ENCODE measurements around the gene DDAH2.

The DDAH2 gene

GRCh38 chr6:31702819-31703716 lies 26.0 kb downstream of the DDAH2 start, which contains the start of gene ABHD16A (continued):
- no peak for TF ChIP-seq ZNF157 (tag by site-specific recombination; IDR thresholded peaks at IDR 0.05)
- no peak for TF ChIP-seq ZNF169 (tag by site-specific recombination; IDR thresholded peaks at IDR 0.05)
- TF ChIP-seq BCL11A (tag by site-specific recombination; IDR thresholded peaks at IDR 0.05; ENCODE audit: low read depth): no peak
- TF ChIP-seq, protein P1, sequence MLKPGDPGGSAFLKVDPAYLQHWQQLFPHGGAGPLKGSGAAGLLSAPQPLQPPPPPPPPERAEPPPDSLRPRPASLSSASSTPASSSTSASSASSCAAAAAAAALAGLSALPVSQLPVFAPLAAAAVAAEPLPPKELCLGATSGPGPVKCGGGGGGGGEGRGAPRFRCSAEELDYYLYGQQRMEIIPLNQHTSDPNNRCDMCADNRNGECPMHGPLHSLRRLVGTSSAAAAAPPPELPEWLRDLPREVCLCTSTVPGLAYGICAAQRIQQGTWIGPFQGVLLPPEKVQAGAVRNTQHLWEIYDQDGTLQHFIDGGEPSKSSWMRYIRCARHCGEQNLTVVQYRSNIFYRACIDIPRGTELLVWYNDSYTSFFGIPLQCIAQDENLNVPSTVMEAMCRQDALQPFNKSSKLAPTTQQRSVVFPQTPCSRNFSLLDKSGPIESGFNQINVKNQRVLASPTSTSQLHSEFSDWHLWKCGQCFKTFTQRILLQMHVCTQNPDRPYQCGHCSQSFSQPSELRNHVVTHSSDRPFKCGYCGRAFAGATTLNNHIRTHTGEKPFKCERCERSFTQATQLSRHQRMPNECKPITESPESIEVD (tag by site-specific recombination; IDR thresholded peaks at IDR 0.05): no peak
- TF ChIP-seq ZNF112 (tag by site-specific recombination; IDR thresholded peaks at IDR 0.05): no peak
- TF ChIP-seq ZNF184 (tag by site-specific recombination; IDR thresholded peaks at IDR 0.05): no peak
- TF ChIP-seq ZNF155 (tag by site-specific recombination; IDR thresholded peaks at IDR 0.05): no peak
- TF ChIP-seq ZNF610 (tag by site-specific recombination; IDR thresholded peaks at IDR 0.05; ENCODE audit: borderline replicate concordance): no peak
- no peak for TF ChIP-seq ZNF354C (tag by site-specific recombination; IDR thresholded peaks at IDR 0.05; ENCODE audit: borderline replicate concordance, low read depth)
- no peak for TF ChIP-seq RBAK (tag by site-specific recombination; IDR thresholded peaks at IDR 0.05)
- TF ChIP-seq ZNF302 (tag by site-specific recombination; IDR thresholded peaks at IDR 0.05; ENCODE audit: low read depth): no peak
- no peak; the same call in 1 of the 2 replicates for TF ChIP-seq ZSCAN23 (tag by site-specific recombination; IDR thresholded peaks at IDR 0.05)
- TF ChIP-seq ZNF350 (tag by site-specific recombination; IDR thresholded peaks at IDR 0.05): no peak
- TF ChIP-seq SCRT1 (tag by site-specific recombination; IDR thresholded peaks at IDR 0.05; ENCODE audit: borderline replicate concordance): no peak
- TF ChIP-seq ZBTB49 (tag by site-specific recombination; IDR thresholded peaks at IDR 0.05; ENCODE audit: low read depth): no peak
- peak; percentile 70; the same call in 1 of the 2 replicates for TF ChIP-seq ZNF561 (tag by site-specific recombination; IDR thresholded peaks at IDR 0.05; ENCODE audit: borderline replicate concordance)
- no peak for TF ChIP-seq ZNF658 (tag by site-specific recombination; IDR thresholded peaks at IDR 0.05)
- TF ChIP-seq ZBTB48 (tag by site-specific recombination; IDR thresholded peaks at IDR 0.05): peak; percentile 50; the same call in 1 of the 2 replicates
- peak; percentile 100 for TF ChIP-seq PRDM10 (tag by site-specific recombination; IDR thresholded peaks at IDR 0.05)
- peak; percentile 58; the same call in 1 of the 2 replicates for TF ChIP-seq KLF16 (tag by site-specific recombination; IDR thresholded peaks at IDR 0.05)
- TF ChIP-seq ZNF211 (tag by site-specific recombination; IDR thresholded peaks at IDR 0.05; ENCODE audit: low read depth): no peak
- no peak for TF ChIP-seq ZNF26 (tag by site-specific recombination; IDR thresholded peaks at IDR 0.05)
- peak; percentile 7; the same call in 1 of the 2 replicates for TF ChIP-seq GLIS1 (tag by site-specific recombination; IDR thresholded peaks at IDR 0.05)
- TF ChIP-seq ZNF677 (tag by site-specific recombination; IDR thresholded peaks at IDR 0.05): no peak
- no peak; the same call in 1 of the 2 replicates for TF ChIP-seq KLF1 (tag by site-specific recombination; IDR thresholded peaks at IDR 0.05)
- no peak for TF ChIP-seq ZNF670 (tag by site-specific recombination; IDR thresholded peaks at IDR 0.05; ENCODE audit: low read depth)
- peak; percentile 65 for TF ChIP-seq YY1 (tag by site-specific recombination; IDR thresholded peaks at IDR 0.05)
- TF ChIP-seq, protein P2, sequence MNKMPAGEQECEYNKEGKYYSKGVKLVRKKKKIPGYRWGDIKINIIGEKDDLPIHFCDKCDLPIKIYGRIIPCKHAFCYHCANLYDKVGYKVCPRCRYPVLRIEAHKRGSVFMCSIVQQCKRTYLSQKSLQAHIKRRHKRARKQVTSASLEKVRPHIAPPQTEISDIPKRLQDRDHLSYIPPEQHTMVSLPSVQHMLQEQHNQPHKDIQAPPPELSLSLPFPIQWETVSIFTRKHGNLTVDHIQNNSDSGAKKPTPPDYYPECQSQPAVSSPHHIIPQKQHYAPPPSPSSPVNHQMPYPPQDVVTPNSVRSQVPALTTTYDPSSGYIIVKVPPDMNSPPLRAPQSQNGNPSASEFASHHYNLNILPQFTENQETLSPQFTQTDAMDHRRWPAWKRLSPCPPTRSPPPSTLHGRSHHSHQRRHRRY (tag by site-specific recombination; IDR thresholded peaks at IDR 0.05): no peak
- TF ChIP-seq ZFHX2 (tag by site-specific recombination; conservative IDR thresholded peaks at IDR 0.05): no peak; the same call in none of the 2 replicates
- TF ChIP-seq ZNF138 (tag by site-specific recombination; IDR thresholded peaks at IDR 0.05; ENCODE audit: borderline replicate concordance): no peak

All from HEK293 (cell line).